OCI-LY7 (cell line): ENCODE results near the gene ABHD1. TPM values are rescaled to one million over a fixed set of nuclear protein-coding genes. Genes with fewer than 3 reads are reported as not detected.
A peak's percentile ranks its signal among the peaks of the same experiment; 100 is the strongest.

Experiments
- BruUV-seq: library from RNA; stranded (reverse); fragments of 400-500 nt; replicated peaks from 2 replicates; lab custom pipeline; 2021; lab: Mats Ljungman, UMichigan
- CTCF ChIA-PET: fragments of 300-600 bp; sonication (Branson Sonifier 250); formaldehyde crosslinking; loops from one replicate; lab custom pipeline; 2022; ENCODE audit warnings: antibody characterized with exemption; ENCODE audit not compliant: unreplicated experiment; lab: Charles Lee
- POLR2A ChIA-PET: fragments of 300-600 bp; sonication (Branson Sonifier 250); formaldehyde crosslinking; loops from one replicate; lab custom pipeline; 2022; ENCODE audit warnings: antibody characterized with exemption; lab: Charles Lee
- DNase-seq: peaks from one replicate; pipeline ENCODE4 v3.0.0-alpha.2; 2015; ENCODE audit warnings: low spot score
- H2AFZ ChIP-seq: fragments of 200-600 bp; sonication (generic), shearing (Covaris generic); 2 replicates; pipeline ENCODE4 v1.6.1; 2014; ENCODE audit warnings: mild to moderate bottlenecking, antibody characterized with exemption, low read length, moderate library complexity
- H3K27ac ChIP-seq: fragments of 200-600 bp; sonication (generic); 2 replicates; pipeline ENCODE4 v1.5.1; 2014; ENCODE audit warnings: mixed run types, low read depth, mild to moderate bottlenecking, moderate library complexity, low read length, inconsistent platforms; ENCODE audit not compliant: poor library complexity, severe bottlenecking
- H3K36me3 ChIP-seq: fragments of 200-600 bp; sonication (generic); 2 replicates; pipeline ENCODE4 v1.6.1; 2014; ENCODE audit warnings: mild to moderate bottlenecking, antibody characterized with exemption, low read length, moderate library complexity, mixed read lengths; ENCODE audit not compliant: insufficient read depth
- H3K4me1 ChIP-seq: fragments of 200-600 bp; sonication (generic); 2 replicates; pipeline ENCODE4 v1.5.1; 2014; ENCODE audit warnings: mild to moderate bottlenecking, low read length; ENCODE audit not compliant: insufficient read depth, poor library complexity, severe bottlenecking
- H3K4me2 ChIP-seq: fragments of 200-600 bp; sonication (generic); 2 replicates; pipeline ENCODE4 v1.6.1; 2014; ENCODE audit warnings: mild to moderate bottlenecking, low read length
- H3K4me3 ChIP-seq: fragments of 200-600 bp; sonication (generic); 2 replicates; pipeline ENCODE4 v1.5.1; 2014; ENCODE audit warnings: mild to moderate bottlenecking, low read depth, low read length; ENCODE audit not compliant: poor library complexity, severe bottlenecking
- H3K79me2 ChIP-seq: fragments of 200-600 bp; sonication (generic); 2 replicates; pipeline ENCODE4 v1.6.1; 2016; ENCODE audit warnings: low read depth, mild to moderate bottlenecking, low read length, moderate library complexity, mixed read lengths; ENCODE audit not compliant: insufficient read depth
- H3K9me2 ChIP-seq: fragments of 200-600 bp; sonication (generic); 2 replicates; pipeline ENCODE4 v1.6.1; 2016; ENCODE audit warnings: mild to moderate bottlenecking, low read length, mixed read lengths; ENCODE audit not compliant: insufficient read depth
- H3K9me3 ChIP-seq: fragments of 200-600 bp; sonication (generic); 2 replicates; pipeline ENCODE4 v1.6.1; 2014; ENCODE audit warnings: mild to moderate bottlenecking, mixed run types, low read length, mixed read lengths
- H4K20me1 ChIP-seq: fragments of 200-600 bp; sonication (generic); 2 replicates; pipeline ENCODE4 v1.6.1; 2014; ENCODE audit warnings: mild to moderate bottlenecking, antibody characterized with exemption, low read length, moderate library complexity, mixed read lengths; ENCODE audit not compliant: insufficient read depth
- EZH2phosphoT487 ChIP-seq: fragments of 200-600 bp; sonication (generic); IDR thresholded peaks from 2 replicates; pipeline ENCODE4 v1.6.1; 2018; ENCODE audit warnings: low read depth, borderline replicate concordance, mild to moderate bottlenecking, mixed run types, antibody characterized with exemption, low read length, moderate library complexity, mixed read lengths
- intact Hi-C: fragments of 100-400 bp; cut with micrococcal nuclease; formaldehyde crosslinking; loops from one replicate; pipeline ENCODE4 v1.10.0; 2022; ENCODE audit not compliant: unreplicated experiment
- total RNA-seq, 2 experiments: library from RNA; depleted of rRNA in 1 of 2; stranded (reverse); fragments of >200 nt in 1 of 2; shearing (Covaris generic) in 1 of 2; gene quantifications; 2 replicates each; pipeline ENCODE4 v1.2.3, GENCODE V29; 2014 to 2022
- TF ChIP-seq, protein P1 (sequence below): fragments of 200-600 bp; sonication (generic); conservative IDR thresholded peaks from 2 replicates; pipeline ENCODE4 v1.5.1; 2014; ENCODE audit warnings: mild to moderate bottlenecking, antibody characterized with exemption, low read length, moderate library complexity, mixed read lengths

Gene ABHD1
- total RNA-seq, 2 experiments from 2014 or later = not detected

DNA sequence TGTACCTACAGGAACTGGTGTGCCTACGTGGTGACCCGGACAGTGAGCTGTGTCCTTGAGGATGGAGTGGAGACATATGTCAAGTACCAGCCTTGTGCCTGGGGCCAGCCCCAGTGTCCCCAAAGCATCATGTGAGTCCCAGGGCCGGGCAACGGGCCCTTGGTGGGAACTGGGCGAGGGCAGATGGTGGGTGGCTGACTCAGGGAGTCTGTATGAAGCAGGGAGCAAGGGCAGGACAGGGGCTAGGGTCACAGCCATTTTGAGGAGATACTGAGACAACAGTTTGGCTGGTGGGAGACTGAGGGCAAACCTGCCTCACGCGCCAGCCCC lies 43.5 kb upstream of the ABHD1 start:
- H2AFZ ChIP-seq = no peak overlapping the region
- CTCF ChIA-PET = no interaction called here
- H3K4me3 ChIP-seq = no peak overlapping the region
- H3K36me3 ChIP-seq = no peaks in the 10 kb centered on the region
- H3K27ac ChIP-seq = no peak overlapping the region
- no peaks in the 10 kb centered on the region for H4K20me1 ChIP-seq
- H3K79me2 ChIP-seq = no peaks in the 10 kb centered on the region
- H3K4me1 ChIP-seq = peaks cover 52% of the 10 kb centered on the region
- H3K9me3 ChIP-seq = no peaks in the 10 kb centered on the region
- H3K4me2 ChIP-seq = no peak overlapping the region
- intact Hi-C loops = no loop called here
- H3K9me2 ChIP-seq = no peaks in the 10 kb centered on the region
- POLR2A ChIA-PET = interaction anchor here (0.6 kb wide), 1 partner anchor 90 kb away, joined by 3 read pairs; no protein-coding TSS in a partner anchor
- BruUV-seq = no TSS peak
- no peak for DNase-seq
- no peak for TF ChIP-seq EZH2phosphoT487
- TF ChIP-seq, protein P1, sequence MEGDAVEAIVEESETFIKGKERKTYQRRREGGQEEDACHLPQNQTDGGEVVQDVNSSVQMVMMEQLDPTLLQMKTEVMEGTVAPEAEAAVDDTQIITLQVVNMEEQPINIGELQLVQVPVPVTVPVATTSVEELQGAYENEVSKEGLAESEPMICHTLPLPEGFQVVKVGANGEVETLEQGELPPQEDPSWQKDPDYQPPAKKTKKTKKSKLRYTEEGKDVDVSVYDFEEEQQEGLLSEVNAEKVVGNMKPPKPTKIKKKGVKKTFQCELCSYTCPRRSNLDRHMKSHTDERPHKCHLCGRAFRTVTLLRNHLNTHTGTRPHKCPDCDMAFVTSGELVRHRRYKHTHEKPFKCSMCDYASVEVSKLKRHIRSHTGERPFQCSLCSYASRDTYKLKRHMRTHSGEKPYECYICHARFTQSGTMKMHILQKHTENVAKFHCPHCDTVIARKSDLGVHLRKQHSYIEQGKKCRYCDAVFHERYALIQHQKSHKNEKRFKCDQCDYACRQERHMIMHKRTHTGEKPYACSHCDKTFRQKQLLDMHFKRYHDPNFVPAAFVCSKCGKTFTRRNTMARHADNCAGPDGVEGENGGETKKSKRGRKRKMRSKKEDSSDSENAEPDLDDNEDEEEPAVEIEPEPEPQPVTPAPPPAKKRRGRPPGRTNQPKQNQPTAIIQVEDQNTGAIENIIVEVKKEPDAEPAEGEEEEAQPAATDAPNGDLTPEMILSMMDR = no peak

DNA sequence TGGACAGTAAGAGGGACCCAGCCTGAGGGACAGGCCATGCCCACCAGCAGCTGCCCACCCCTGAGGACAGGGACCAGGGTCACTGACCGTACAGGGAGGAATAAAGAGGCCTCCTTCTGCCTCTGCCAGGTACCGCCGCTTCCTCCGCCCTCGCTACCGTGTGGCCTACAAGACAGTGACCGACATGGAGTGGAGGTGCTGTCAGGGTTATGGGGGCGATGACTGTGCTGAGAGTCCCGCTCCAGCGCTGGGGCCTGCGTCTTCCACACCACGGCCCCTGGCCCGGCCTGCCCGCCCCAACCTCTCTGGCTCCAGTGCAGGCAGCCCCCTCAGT lies 43.0 kb upstream of the ABHD1 start:
- Histone ChIP-seq H3K36me3 (no peaks in the 10 kb centered on the region), H3K27ac (peak overlapping the region; percentile 31), H3K4me2 (peak overlapping the region; percentile 66), H3K9me2 (no peaks in the 10 kb centered on the region), H2AFZ (peak overlapping the region; percentile 43; the same call in 1 of the 2 replicates), H3K79me2 (no peaks in the 10 kb centered on the region), H3K4me3 (no peak overlapping the region), H3K4me1 (peaks cover 51% of the 10 kb centered on the region), H4K20me1 (no peaks in the 10 kb centered on the region), H3K9me3 (no peaks in the 10 kb centered on the region)
- POLR2A ChIA-PET = interaction anchor here (0.6 kb wide), 1 partner anchor 96 kb away, joined by 5 read pairs; no protein-coding TSS in a partner anchor
- BruUV-seq = no TSS peak
- TF ChIP-seq, protein P1 = no peak
- TF ChIP-seq EZH2phosphoT487 = no peak
- intact Hi-C loops = no loop called here
- DNase-seq = no peak
- CTCF ChIA-PET = interaction anchor here (1.0 kb wide), 1 partner anchor 201 kb away, joined by 3 read pairs; no protein-coding TSS in a partner anchor

DNA sequence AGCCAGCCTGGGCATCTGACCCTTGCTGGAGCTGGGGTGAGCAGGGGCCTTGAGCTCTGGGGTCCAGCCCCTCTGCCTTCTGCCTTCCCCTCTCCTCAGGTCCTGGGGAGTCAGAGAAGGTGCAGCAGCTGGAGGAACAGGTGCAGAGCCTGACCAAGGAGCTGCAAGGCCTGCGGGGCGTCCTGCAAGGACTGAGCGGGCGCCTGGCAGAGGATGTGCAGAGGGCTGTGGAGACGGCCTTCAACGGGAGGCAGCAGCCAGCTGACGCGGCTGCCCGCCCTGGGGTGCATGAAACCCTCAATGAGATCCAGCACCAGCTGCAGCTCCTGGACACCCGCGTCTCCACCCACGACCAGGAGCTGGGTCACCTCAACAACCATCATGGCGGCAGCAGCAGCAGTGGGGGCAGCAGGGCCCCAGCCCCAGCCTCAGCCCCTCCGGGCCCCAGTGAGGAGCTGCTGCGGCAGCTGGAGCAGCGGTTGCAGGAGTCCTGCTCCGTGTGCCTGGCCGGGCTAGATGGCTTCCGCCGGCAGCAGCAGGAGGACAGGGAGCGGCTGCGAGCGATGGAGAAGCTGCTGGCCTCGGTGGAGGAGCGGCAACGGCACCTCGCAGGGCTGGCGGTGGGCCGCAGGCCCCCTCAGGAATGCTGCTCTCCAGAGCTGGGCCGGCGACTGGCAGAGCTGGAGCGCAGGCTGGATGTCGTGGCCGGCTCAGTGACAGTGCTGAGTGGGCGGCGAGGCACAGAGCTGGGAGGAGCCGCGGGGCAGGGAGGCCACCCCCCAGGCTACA lies 41.4 kb upstream of the ABHD1 start:
- no peaks in the 10 kb centered on the region for H3K9me3 ChIP-seq
- H2AFZ ChIP-seq = no peak overlapping the region
- H3K9me2 ChIP-seq = no peaks in the 10 kb centered on the region
- ChIA-PET CTCF (interaction anchor here (1.1 kb wide), 1 partner anchor 9 kb away, joined by 4 read pairs; no protein-coding TSS in a partner anchor), POLR2A (interaction anchor here (0.8 to 1.8 kb wide), 4 partner anchors 9 to 88 kb away, joined by 3 to 4 read pairs (median 4); partner anchors contain the start of gene OST4)
- no peak for TF ChIP-seq EZH2phosphoT487
- TF ChIP-seq, protein P1 = no peak
- no peaks in the 10 kb centered on the region for H3K36me3 ChIP-seq
- no peak for DNase-seq
- H3K27ac ChIP-seq = peak overlapping the region; percentile 64
- no peaks in the 10 kb centered on the region for H4K20me1 ChIP-seq
- no TSS peak for BruUV-seq
- H3K4me3 ChIP-seq = peak overlapping the region; percentile 44
- intact Hi-C loops = no loop called here
- H3K4me1 ChIP-seq = peaks cover 47% of the 10 kb centered on the region
- no peaks in the 10 kb centered on the region for H3K79me2 ChIP-seq
- H3K4me2 ChIP-seq = peak overlapping the region; percentile 66
